Measurements from ENCODE around the gene RRP9. TPM values are rescaled to one million over a fixed set of nuclear protein-coding genes. Genes with fewer than 3 reads are reported as not detected.

The RRP9 gene
- total and polyA plus RNA-seq, 2 donors (not counting 3 experiments of a cell fraction or from before 2014, with no cell fraction given): 26.0 to 30.1 TPM

DNA sequence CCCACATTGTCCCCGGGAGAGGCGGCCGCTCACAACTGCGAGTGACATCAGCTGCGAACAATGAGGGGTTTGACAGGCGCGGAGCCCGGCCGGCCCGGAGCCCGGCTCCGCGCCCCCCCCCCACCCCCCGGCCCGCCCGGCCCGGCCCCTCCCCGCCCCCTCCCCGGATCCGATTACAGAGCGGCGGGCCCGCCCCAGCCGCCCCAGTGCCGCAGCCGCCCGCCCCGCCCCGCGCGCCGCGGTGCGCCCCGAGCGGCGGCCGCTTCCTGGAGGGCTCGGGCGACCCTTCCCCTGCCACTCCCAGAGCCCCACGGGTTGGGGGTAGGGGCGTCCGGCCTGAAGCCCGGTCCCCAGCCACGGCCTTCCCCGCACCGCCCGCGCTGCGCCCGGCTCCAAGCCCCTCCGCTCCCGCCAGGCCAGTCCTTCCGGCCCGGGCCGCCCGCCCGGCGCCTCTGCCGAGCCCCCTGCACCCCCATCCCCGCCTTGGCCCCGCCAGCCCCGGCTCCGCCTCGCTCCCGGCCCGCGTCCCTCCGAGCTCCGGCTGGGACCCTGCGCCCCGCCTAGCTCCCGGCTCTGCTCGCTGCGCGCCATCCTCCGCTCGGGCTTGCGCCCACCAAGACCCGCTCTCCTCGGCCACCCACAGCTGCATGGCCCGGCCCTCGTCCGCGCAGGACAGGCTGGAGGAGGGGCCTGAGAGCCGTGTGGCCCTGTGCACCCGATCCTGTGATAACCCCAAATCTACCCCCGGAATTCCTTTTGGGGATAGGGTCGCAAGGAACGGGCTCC, 25.9 kb upstream of the RRP9 start, which contains the start of gene PCBP4:
Gene PCBP4 (minus strand): TSS at position 71 of the 786 bp plus-strand sequence. CDS start 6,214 bp downstream, outside the sequence.
- no peaks in the 10 kb centered on the region for H3K36me3 ChIP-seq (ENCODE audit: control insufficient read depth in 2 of 2, extremely low read depth in 1 of 2, insufficient read depth in 2 of 2, low read length in 2 of 2)
- intact Hi-C loops (cut with micrococcal nuclease): loop anchor here (1.0 kb wide), 2 partner anchors 11 to 25 kb away; partner anchors contain the start of gene PARP3
- ChIA-PET POLR2A (no interaction called here), CTCF (interaction anchor here (3.4 to 3.5 kb wide), 2 partner anchors 10 to 14 kb away, joined by 13 to 14 read pairs; partner anchors contain the start of gene ACY1)
- no peaks in the 10 kb centered on the region for H3K9me1 ChIP-seq (replicated peaks; ENCODE audit: control insufficient read depth, extremely low read depth, insufficient read depth, low read length)
- dilution Hi-C loops (cut with MboI; ENCODE audit: extremely low pct_ligation_motif_present, low sequenced_read_pairs): no loop called here
- peak within 1 kb of the TSS; percentile 89 for H3K9ac ChIP-seq (replicated peaks; ENCODE audit: extremely low read depth, insufficient read depth, low read length)
- H3K4me1 ChIP-seq (ENCODE audit: control insufficient read depth, extremely low read depth, insufficient read depth, low read length): peaks cover 4% of the 10 kb centered on the region
- H3K79me2 ChIP-seq (ENCODE audit: control insufficient read depth, insufficient read depth, low read length): no peaks in the 10 kb centered on the region
- DNase-seq (ENCODE audit: low read depth, low spot score) (peak; percentile 45), FAIRE-seq (peak; percentile 21)
- H3K9me3 ChIP-seq (replicated peaks; ENCODE audit: control insufficient read depth, insufficient read depth, low read length): no peaks in the 10 kb centered on the region
- peak within 1 kb of the TSS; percentile 59 for H3K27ac ChIP-seq (ENCODE audit: insufficient read depth, low read depth, low read length)
- peak within 1 kb of the TSS; percentile 87 for H2AFZ ChIP-seq (ENCODE audit: low read depth, low read length)
- peak within 1 kb of the TSS; percentile 83 for H3K4me2 ChIP-seq (ENCODE audit: insufficient read depth, low read length)
- H3K27me3 ChIP-seq (ENCODE audit: control insufficient read depth in 2 of 2, insufficient read depth in 2 of 2, low read length in 2 of 2): no peaks in the 10 kb centered on the region
- peak within 1 kb of the TSS; percentile 37 to 75 (median 68) for H3K4me3 ChIP-seq (replicated peaks in 1 of 3; ENCODE audit: insufficient read depth in 1 of 3, low read depth in 1 of 3, low read length in 3 of 3)
- no TSS peak for BruUV-seq (replicated peaks)
- H4K20me1 ChIP-seq (replicated peaks; ENCODE audit: control insufficient read depth, extremely low read depth, insufficient read depth, low read length): no peaks in the 10 kb centered on the region
- TF ChIP-seq, protein P1, sequence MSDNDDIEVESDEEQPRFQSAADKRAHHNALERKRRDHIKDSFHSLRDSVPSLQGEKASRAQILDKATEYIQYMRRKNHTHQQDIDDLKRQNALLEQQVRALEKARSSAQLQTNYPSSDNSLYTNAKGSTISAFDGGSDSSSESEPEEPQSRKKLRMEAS (IDR thresholded peaks at IDR 0.05; ENCODE audit: insufficient read depth, insufficient read length): no peak
- TF ChIP-seq POLR2AphosphoS5 (IDR thresholded peaks at IDR 0.05; ENCODE audit: insufficient read depth, low read depth, low read length): peak; percentile 70

DNA sequence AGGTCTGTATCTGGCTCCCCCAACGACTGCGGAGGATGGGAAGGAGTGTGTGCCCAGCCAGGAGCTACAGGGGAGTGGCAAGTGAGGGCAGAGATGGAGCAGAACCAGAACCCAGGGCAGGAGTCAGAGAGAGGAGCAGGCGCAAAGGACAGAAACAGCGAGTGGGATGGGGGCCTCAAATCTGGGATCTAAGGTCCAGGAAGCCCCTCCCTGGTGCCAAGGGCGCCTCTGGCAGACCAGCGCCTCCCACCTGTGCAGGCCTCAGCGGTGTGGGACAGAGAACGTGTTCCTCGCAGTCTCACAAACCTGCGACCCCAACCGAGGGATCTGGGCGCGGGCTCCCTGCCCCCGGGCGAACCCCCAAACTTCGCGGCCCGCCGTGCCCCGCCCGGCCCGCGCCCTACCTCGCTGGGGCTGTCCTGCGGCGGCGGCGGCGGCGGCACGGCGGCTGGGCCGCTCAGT, 25.2 kb upstream of the RRP9 start:
- H2AFZ ChIP-seq (ENCODE audit: low read depth, low read length): peak overlapping the region; percentile 87
- peaks cover 4% of the 10 kb centered on the region for H3K4me1 ChIP-seq (ENCODE audit: control insufficient read depth, extremely low read depth, insufficient read depth, low read length)
- peak overlapping the region; percentile 83 for H3K4me2 ChIP-seq (ENCODE audit: insufficient read depth, low read length)
- H3K9ac ChIP-seq (replicated peaks; ENCODE audit: extremely low read depth, insufficient read depth, low read length): peak overlapping the region; percentile 89
- no peaks in the 10 kb centered on the region for H3K27me3 ChIP-seq (ENCODE audit: control insufficient read depth in 2 of 2, insufficient read depth in 2 of 2, low read length in 2 of 2)
- dilution Hi-C loops (cut with MboI; ENCODE audit: extremely low pct_ligation_motif_present, low sequenced_read_pairs) (no loop called here), intact Hi-C loops (cut with micrococcal nuclease) (loop anchor here (1.0 kb wide), 2 partner anchors 11 to 25 kb away; partner anchors contain the start of gene PARP3)
- H3K4me3 ChIP-seq (replicated peaks in 1 of 3; ENCODE audit: insufficient read depth in 1 of 3, low read depth in 1 of 3, low read length in 3 of 3): peak overlapping the region; percentile 37 to 75 (median 68)
- H3K9me1 ChIP-seq (replicated peaks; ENCODE audit: control insufficient read depth, extremely low read depth, insufficient read depth, low read length): no peaks in the 10 kb centered on the region
- no peak for DNase-seq (ENCODE audit: low read depth, low spot score)
- H4K20me1 ChIP-seq (replicated peaks; ENCODE audit: control insufficient read depth, extremely low read depth, insufficient read depth, low read length): no peaks in the 10 kb centered on the region
- no peaks in the 10 kb centered on the region for H3K9me3 ChIP-seq (replicated peaks; ENCODE audit: control insufficient read depth, insufficient read depth, low read length)
- BruUV-seq (replicated peaks): no TSS peak
- H3K36me3 ChIP-seq (ENCODE audit: control insufficient read depth in 2 of 2, extremely low read depth in 1 of 2, insufficient read depth in 2 of 2, low read length in 2 of 2): no peaks in the 10 kb centered on the region
- FAIRE-seq: peak; percentile 55
- no peaks in the 10 kb centered on the region for H3K79me2 ChIP-seq (ENCODE audit: control insufficient read depth, insufficient read depth, low read length)
- POLR2A ChIA-PET: no interaction called here
- peak overlapping the region; percentile 59 for H3K27ac ChIP-seq (ENCODE audit: insufficient read depth, low read depth, low read length)
- no peak for TF ChIP-seq MYC (IDR thresholded peaks at IDR 0.05; ENCODE audit: low read depth, low read length)
- TF ChIP-seq, protein P1 (IDR thresholded peaks at IDR 0.05; ENCODE audit: insufficient read depth, insufficient read length): no peak
- no peak for TF ChIP-seq FOS (IDR thresholded peaks at IDR 0.05; ENCODE audit: borderline replicate concordance, insufficient read depth, low read length)
- no peak for TF ChIP-seq POLR2AphosphoS5 (IDR thresholded peaks at IDR 0.05; ENCODE audit: insufficient read depth, low read depth, low read length)
- no peak for TF ChIP-seq POLR2A (IDR thresholded peaks at IDR 0.05; ENCODE audit: low read depth, low read length)
- TF ChIP-seq, protein P2, sequence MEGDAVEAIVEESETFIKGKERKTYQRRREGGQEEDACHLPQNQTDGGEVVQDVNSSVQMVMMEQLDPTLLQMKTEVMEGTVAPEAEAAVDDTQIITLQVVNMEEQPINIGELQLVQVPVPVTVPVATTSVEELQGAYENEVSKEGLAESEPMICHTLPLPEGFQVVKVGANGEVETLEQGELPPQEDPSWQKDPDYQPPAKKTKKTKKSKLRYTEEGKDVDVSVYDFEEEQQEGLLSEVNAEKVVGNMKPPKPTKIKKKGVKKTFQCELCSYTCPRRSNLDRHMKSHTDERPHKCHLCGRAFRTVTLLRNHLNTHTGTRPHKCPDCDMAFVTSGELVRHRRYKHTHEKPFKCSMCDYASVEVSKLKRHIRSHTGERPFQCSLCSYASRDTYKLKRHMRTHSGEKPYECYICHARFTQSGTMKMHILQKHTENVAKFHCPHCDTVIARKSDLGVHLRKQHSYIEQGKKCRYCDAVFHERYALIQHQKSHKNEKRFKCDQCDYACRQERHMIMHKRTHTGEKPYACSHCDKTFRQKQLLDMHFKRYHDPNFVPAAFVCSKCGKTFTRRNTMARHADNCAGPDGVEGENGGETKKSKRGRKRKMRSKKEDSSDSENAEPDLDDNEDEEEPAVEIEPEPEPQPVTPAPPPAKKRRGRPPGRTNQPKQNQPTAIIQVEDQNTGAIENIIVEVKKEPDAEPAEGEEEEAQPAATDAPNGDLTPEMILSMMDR (IDR thresholded peaks at IDR 0.05; ENCODE audit: extremely low read depth in 1 of 2, insufficient read depth in 1 of 2, low read depth in 1 of 2, low read length in 2 of 2): no peak
- TF ChIP-seq EZH2 (IDR thresholded peaks at IDR 0.05; ENCODE audit: borderline replicate concordance, low read depth, low read length, severe bottlenecking): no peak
- TF ChIP-seq GATA2 (IDR thresholded peaks at IDR 0.05; ENCODE audit: insufficient read depth, insufficient read length, low read depth, low read length): no peak
- CTCF ChIA-PET: interaction anchor here (3.4 to 3.5 kb wide), 2 partner anchors 9 to 15 kb away, joined by 13 to 14 read pairs; partner anchors contain the start of gene ACY1

Measured in endothelial cell of umbilical vein (primary cell).